NCI-H526 (cell line): ENCODE measurements around the gene CHRNG.

Experiments used
- DNase-seq, 2 experiments: peaks; one replicate each; lab custom pipeline; 2025; lab: John Stamatoyannopoulos, UW

The CHRNG gene

DNA sequence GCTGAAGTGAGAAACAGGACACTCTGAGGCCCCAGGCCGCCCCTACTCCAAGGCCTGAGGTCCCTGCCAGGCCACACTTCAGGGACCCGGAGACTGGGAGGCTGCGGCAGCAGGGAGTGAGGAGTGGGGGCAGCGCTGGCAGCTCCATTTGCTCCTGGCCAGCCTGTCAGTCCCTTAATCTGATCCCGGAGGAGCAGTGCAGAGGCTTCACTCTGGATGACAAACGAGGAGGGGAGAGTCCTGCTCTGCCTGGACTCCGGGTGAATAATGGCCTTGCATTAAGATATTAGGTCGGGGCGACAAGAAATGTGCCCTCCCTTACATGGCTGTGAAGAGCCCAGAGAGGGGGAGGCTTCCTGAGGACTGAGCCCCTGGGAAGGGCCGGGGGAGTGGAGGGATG, 33.6 kb upstream of the CHRNG start:
- DNase-seq, result no peak

DNA sequence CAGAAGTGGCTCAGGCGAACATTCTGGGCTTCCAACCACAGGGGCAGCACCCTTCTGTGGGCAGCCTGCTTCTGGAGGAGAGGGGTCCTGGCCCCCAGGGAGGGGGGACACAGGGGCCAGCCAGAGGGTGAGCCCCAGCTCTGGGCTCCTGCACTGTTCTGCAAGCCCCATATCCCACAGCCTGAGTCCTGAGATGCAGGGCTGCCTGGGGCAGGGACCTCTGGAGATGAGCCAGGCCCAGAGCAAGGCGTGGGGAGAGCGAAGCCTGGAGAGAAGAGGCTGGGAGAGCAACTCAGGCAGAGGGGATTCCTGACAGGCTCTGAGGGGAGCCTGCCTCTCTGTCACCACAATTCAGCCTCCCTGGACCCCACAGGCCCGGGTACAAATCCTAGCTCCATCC, 32.8 kb upstream of the CHRNG start:
- no peak for DNase-seq

GRCh38 chr2:232508251-232508650, 31.2 kb upstream of the CHRNG start:
- no peak for DNase-seq

GRCh38 chr2:232511336-232511890, 28.1 kb upstream of the CHRNG start:
- no peak for DNase-seq

DNA sequence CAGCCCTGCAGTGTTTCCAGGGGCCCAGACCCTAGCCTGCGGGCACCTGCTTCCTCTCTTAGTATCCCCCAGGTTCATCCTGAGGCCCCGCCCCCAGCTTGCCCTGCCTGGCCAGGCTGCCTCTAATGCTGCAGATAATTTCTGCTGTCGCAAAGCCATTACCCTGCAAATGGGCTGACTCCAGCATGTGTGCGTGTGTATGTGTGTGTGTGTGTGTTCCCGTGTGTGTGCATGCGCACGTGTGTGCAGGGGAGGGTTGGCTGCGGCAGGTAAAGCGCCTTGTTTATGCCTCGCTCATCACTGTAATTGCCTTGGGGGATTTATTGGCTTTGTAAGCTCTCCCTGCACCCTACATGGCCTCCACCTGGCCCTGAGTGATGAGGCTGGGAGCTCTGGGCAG, 26.9 kb upstream of the CHRNG start:
- DNase-seq, result peak; percentile 16 to 42

DNA sequence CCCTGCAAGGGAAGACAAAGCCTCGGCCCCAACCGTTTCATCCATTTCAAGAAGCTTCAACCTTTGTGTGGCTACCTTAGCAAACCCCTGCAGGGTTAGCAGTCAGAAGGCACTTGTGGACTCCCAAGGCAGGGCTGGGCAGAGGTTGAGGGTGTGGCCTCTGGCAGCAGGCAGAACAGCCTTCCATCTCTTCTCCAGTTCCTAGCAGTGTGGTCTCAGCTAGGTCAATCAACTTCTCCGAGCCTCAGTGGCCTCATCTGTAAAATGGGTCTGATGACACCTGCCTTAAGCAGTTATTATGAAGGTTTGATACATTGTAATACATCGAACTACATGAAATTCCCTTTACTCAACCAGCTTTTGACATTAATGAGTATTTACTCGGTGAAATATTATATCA, 26.1 kb upstream of the CHRNG start:
- DNase-seq, result no peak

- DNase-seq, result no peak
Observed at GRCh38 chr2:232515639-232516038, 23.9 kb upstream of the CHRNG start.

DNA sequence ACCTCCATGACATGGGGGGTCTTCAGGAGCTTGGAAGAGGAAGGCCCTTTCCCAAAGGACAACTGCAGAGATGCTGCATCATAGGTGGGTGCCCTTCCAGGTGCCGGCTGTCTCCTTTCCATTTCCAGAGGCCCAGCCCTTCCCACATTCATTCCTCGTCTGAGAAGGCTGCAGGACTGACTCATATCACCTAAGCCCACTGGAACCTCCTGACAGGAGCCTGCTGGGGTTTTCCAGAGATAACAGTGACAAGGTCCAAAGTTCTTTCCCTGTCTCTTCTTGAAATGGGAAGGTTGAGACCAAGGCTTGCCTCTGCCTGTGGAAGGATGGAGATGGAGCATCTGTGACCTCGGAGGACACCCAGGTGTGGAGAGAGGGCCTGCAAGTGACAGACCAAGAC, 22.9 kb upstream of the CHRNG start:
- no peak for DNase-seq

- no peak for DNase-seq
Observed at GRCh38 chr2:232518844-232519243, 20.6 kb upstream of the CHRNG start.

- no peak for DNase-seq
Observed at GRCh38 chr2:232519581-232520438, 19.7 kb upstream of the CHRNG start, which contains the start of gene PRSS56. PRSS56 (plus strand) TSS chr2:232520388; CDS start chr2:232520599, 211 bp downstream.

GRCh38 chr2:232520489-232520888, 19.0 kb upstream of the CHRNG start:
- no peak for DNase-seq

- DNase-seq, result no peak
Observed at GRCh38 chr2:232521098-232521497, 18.4 kb upstream of the CHRNG start.

DNA sequence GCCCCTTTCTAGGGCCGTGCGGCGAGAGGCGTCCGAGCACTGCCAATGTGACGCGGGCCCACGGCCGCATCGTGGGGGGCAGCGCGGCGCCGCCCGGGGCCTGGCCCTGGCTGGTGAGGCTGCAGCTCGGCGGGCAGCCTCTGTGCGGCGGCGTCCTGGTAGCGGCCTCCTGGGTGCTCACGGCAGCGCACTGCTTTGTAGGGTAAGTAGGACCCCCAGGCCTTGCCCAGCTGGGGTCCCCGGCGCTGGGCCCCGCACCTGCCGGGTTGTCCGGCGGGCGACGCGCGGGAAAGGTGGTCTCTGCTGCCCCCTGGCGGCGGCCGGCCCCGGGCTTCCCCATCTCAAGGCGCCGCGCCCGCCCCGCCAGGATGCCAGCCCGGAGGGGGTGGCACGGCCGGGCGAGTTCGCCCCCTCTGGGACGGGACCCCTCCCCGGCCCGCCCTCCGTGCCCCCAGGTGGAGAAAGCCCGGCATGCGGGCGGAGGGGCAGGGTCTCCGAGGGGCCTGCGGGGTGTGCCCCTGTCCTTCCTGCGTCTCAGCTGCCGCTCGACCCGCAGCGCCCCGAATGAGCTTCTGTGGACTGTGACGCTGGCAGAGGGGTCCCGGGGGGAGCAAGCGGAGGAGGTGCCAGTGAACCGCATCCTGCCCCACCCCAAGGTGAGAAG, 17.4 kb upstream of the CHRNG start:
- DNase-seq, result peak in 1 of 2 experiments; percentile 59

DNA sequence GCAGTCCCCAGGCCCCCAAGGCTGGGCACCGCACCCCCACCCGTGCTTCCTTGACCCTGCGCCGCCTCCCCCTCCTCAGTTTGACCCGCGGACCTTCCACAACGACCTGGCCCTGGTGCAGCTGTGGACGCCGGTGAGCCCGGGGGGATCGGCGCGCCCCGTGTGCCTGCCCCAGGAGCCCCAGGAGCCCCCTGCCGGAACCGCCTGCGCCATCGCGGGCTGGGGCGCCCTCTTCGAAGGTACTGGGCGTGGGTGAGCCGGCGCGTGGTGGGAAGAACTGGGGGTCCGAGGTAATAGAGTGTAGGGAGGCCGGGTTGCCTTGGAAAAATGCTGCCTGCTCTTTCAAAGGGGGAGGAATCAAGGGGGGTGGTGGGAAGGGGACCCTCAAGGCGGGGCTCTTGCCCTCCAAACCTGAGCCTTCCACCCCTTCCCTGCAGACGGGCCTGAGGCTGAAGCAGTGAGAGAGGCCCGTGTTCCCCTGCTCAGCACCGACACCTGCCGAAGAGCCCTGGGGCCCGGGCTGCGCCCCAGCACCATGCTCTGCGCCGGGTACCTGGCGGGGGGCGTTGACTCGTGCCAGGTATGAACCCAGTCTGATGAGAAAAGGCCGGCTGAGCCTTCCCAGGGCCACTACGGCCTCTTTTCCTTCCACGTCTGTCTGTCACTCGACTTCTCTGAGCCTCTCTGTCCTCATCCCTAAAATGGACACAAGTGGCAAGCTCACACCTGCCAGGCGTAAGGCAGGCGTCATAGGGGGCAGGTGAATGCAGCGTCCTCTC, 16.7 kb upstream of the CHRNG start:
- peak in 1 of 2 experiments; percentile 26 for DNase-seq

DNA sequence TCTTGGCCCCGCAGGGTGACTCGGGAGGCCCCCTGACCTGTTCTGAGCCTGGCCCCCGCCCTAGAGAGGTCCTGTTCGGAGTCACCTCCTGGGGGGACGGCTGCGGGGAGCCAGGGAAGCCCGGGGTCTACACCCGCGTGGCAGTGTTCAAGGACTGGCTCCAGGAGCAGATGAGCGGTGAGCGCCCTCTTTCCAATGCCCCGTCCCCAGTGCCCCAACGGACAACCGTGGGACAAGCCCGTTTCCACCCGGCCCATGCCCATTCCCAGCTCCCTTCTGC, 16.1 kb upstream of the CHRNG start:
- peak in 1 of 2 experiments; percentile 44 for DNase-seq

DNA sequence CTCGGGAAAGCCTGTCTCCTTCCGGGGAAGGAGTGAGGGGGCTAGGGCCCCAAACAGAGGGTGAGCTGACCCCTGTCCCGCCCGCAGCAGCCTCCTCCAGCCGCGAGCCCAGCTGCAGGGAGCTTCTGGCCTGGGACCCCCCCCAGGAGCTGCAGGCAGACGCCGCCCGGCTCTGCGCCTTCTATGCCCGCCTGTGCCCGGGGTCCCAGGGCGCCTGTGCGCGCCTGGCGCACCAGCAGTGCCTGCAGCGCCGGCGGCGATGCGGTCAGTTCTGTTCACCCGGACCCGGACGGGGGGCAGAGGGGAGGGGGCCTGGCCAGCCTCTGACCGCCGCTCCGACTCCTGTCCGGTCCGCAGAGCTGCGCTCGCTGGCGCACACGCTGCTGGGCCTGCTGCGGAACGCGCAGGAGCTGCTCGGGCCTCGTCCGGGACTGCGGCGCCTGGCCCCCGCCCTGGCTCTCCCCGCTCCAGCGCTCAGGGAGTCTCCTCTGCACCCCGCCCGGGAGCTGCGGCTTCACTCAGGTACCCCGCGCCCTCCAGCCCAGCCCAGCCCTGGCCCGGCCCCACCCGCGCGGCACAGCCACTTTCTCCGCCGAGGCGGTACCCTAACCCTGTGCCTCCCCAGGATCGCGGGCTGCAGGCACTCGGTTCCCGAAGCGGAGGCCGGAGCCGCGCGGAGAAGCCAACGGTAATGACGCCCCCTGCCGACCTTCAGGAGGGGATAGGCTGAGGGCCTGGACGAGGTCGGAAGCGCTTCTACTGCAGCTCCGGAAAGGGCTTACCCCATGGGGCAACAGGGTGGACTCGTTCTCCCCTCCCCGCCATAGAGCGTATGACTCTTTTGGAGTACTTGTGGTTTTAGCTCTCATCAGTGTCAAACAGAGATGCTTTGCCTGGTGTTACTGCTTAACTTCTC, 15.6 kb upstream of the CHRNG start:
- DNase-seq, result peak; percentile 40 to 82

DNA sequence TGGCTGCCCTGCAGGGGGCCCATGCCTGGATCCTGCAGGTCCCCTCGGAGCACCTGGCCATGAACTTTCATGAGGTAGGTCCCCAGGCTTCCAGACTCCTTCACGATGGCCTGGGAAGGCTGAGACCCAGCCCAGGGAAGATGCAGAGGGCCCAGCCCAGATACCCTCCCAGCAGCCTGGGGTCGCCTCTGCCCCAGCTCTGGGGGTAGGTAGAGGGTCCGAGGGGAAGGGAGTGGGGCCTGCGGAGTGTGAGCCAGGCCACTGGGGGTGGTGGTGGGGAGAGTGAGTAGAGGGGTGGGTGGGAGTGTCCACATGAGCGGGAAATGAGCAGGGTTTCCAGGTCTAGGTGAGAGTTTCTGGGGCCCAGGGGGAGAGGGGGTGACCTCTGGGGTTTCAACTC, 14.7 kb upstream of the CHRNG start:
- no peak for DNase-seq

DNA sequence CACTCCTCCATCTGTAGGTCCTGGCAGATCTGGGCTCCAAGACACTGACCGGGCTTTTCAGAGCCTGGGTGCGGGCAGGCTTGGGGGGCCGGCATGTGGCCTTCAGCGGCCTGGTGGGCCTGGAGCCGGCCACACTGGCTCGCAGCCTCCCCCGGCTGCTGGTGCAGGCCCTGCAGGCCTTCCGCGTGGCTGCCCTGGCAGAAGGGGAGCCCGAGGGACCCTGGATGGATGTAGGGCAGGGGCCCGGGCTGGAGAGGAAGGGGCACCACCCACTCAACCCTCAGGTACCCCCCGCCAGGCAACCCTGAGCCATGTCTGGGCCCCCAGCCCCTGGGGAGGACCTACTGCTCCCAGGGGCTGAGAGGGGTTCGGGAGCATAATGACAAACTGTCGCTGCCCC, 14.3 kb upstream of the CHRNG start:
- DNase-seq, result no peak

DNA sequence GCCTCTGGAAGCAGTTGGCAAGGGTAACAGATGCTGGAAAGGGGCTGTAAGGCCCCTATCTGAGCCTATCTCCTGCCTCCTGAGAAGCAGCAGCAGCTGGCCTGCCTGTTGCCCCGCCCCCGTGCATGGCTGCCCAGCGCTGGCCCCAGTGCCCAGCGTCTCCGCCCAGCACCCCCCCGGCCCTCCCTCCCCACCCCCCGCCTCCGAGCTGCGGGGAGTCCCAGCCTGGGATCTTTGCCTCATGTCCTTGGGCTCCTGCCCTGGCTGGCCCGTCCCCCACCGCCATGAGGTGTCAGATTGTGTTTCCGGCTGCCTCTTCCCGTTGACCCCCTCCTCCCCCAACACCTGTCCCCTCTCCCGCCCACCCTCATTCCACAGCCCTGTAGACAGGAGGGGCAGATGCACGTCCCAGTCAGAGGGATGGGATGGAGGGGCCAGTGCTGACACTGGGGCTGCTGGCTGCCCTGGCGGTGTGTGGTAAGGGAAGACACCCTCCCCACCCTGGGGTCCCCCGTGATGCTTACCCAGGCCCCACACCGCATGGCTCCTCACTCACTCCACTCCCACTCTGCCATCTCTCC, 13.6 kb upstream of the CHRNG start, which contains the start of gene CHRND:
CHRND (plus strand) TSS at position 370 of the 581 bp plus-strand sequence; CDS start at position 426, 56 bp downstream.
- DNase-seq, result peak in 1 of 2 experiments; percentile 16

GRCh38 chr2:232526372-232526941, 13.0 kb upstream of the CHRNG start:
- no peak for DNase-seq
